SK-N-MC (cell line): ENCODE results near the gene LCORL.

ENCODE experiments used
- DNase-seq: peaks from one replicate; pipeline ENCODE4 v3.0.0-alpha.2; 2011; ENCODE audit warnings: low read depth, low spot score
- H3K27ac ChIP-seq: fragments of 200-600 bp; sonication (generic); 2 replicates; pipeline ENCODE4 v1.5.1; 2016; ENCODE audit warnings: mixed run types
- H3K36me3 ChIP-seq: fragments of 200-600 bp; sonication (generic); 2 replicates; pipeline ENCODE4 v1.6.1; 2017; ENCODE audit warnings: antibody characterized with exemption, low read length, mixed read lengths; ENCODE audit not compliant: insufficient read depth
- H3K4me3 ChIP-seq: fragments of 200-600 bp; sonication (generic); 2 replicates; pipeline ENCODE4 v1.5.1; 2016
- H3K9ac ChIP-seq: fragments of 200-600 bp; sonication (generic); 2 replicates; pipeline ENCODE4 v1.8.0; 2017; ENCODE audit warnings: mixed run types, mixed read lengths; ENCODE audit not compliant: insufficient read length
- H3K9me3 ChIP-seq: fragments of 200-600 bp; sonication (generic); 2 replicates; pipeline ENCODE4 v1.6.1; 2017; ENCODE audit warnings: low read depth, mild to moderate bottlenecking, antibody characterized with exemption, low read length, moderate library complexity, mixed read lengths
- EZH2 ChIP-seq: fragments of 200-600 bp; sonication (generic); IDR thresholded peaks from one replicate; pipeline ENCODE4 v1.6.1; 2017; ENCODE audit warnings: antibody characterized with exemption
- FOXP2 ChIP-seq: optimal IDR thresholded peaks from 2 replicates; pipeline ENCODE3; 2011; ENCODE audit warnings: mild to moderate bottlenecking, moderate library complexity; ENCODE audit not compliant: insufficient read depth; ENCODE audit errors: extremely low read length, control extremely low read depth
- POLR2AphosphoS5 ChIP-seq: IDR thresholded peaks from 2 replicates; pipeline ENCODE4 v1.6.1; 2012; ENCODE audit warnings: mild to moderate bottlenecking, low read depth, low read length, borderline replicate concordance

LCORL gene

DNA sequence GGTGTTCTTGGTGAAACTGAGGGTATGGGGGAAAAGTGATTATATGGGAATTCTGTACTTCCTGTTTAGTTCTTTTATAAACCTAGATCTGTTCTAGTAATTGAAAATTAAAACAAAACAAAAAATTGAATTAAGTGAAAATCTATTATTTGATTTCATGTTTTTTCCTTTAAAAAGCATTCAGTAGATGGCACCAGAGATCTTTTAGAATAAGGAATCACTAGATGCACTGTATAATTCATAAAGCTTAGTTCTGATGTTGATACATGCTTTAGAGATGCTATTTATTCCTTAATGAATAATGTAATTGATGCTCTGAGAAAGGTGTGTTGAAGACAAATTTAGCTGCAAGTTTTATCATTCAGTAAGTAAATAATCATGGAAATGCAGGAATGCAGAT lies 87.3 kb downstream of the LCORL start:
- no peak for DNase-seq

GRCh38 chr4:17933126-17933525 lies 88.4 kb downstream of the LCORL start:
- Histone ChIP-seq H3K27ac (no peak overlapping the region), H3K9me3 (no peaks in the 10 kb centered on the region), H3K36me3 (no peaks in the 10 kb centered on the region), H3K9ac (no peak overlapping the region), H3K4me3 (no peak overlapping the region)
- TF ChIP-seq POLR2AphosphoS5 (no peak), FOXP2 (no peak), EZH2 (no peak)
- DNase-seq = no peak

More for the DNA sequence above, 87.3 kb downstream of the LCORL start:
- Histone ChIP-seq H3K36me3 (no peaks in the 10 kb centered on the region), H3K9ac (no peak overlapping the region), H3K9me3 (no peaks in the 10 kb centered on the region), H3K4me3 (no peak overlapping the region), H3K27ac (no peak overlapping the region)
- TF ChIP-seq POLR2AphosphoS5 (no peak), EZH2 (no peak), FOXP2 (no peak)

- no peak overlapping the region for H3K27ac ChIP-seq
- no peak overlapping the region for H3K4me3 ChIP-seq
- H3K9ac ChIP-seq = no peak overlapping the region
- no peak for DNase-seq
- TF ChIP-seq EZH2 (no peak), POLR2AphosphoS5 (no peak)
- H3K36me3 ChIP-seq = no peaks in the 10 kb centered on the region
- H3K9me3 ChIP-seq = no peaks in the 10 kb centered on the region
Observed at GRCh38 chr4:17932041-17932440, 89.5 kb downstream of the LCORL start.

- TF ChIP-seq POLR2AphosphoS5 (no peak), EZH2 (no peak), FOXP2 (no peak)
- no peak overlapping the region for H3K9ac ChIP-seq
- no peak for DNase-seq
- no peaks in the 10 kb centered on the region for H3K9me3 ChIP-seq
- no peak overlapping the region for H3K4me3 ChIP-seq
- H3K36me3 ChIP-seq = no peaks in the 10 kb centered on the region
- H3K27ac ChIP-seq = no peak overlapping the region
Observed at GRCh38 chr4:17930256-17930655, 91.3 kb downstream of the LCORL start.

- no peak for DNase-seq
- H3K9me3 ChIP-seq = no peaks in the 10 kb centered on the region
- H3K9ac ChIP-seq = no peak overlapping the region
- no peak overlapping the region for H3K27ac ChIP-seq
- no peak overlapping the region for H3K4me3 ChIP-seq
- TF ChIP-seq EZH2 (no peak), POLR2AphosphoS5 (no peak), FOXP2 (no peak)
- H3K36me3 ChIP-seq = no peaks in the 10 kb centered on the region
Observed at GRCh38 chr4:17924189-17924588, 97.4 kb downstream of the LCORL start.

- H3K9me3 ChIP-seq = no peaks in the 10 kb centered on the region
- H3K36me3 ChIP-seq = no peaks in the 10 kb centered on the region
- no peak overlapping the region for H3K9ac ChIP-seq
- H3K4me3 ChIP-seq = no peak overlapping the region
- TF ChIP-seq POLR2AphosphoS5 (no peak), EZH2 (no peak), FOXP2 (no peak)
- DNase-seq = no peak
- H3K27ac ChIP-seq = no peak overlapping the region
Observed at GRCh38 chr4:17921451-17921850, 100.1 kb downstream of the LCORL start.

DNA sequence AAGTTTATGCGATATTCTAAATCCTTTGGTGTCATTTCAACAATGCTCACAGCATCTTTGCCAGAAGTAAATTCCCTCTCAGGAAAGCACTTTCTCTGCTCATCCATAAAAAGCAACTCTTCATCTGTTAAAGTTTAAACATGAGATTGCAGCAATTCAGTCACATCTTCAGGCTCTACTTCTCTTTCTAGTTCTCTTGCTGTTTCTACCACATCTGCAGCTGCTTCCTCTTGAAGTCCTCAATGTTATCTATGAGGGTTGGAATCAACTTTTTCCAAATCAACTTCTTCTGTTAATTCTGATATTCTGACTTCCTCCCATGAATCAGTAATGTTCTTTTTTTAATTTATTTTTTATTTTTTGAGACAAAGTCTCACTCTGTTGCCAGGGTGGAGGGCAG lies 100.9 kb downstream of the LCORL start:
- no peak for TF ChIP-seq FOXP2
- no peak for TF ChIP-seq POLR2AphosphoS5
- no peak for TF ChIP-seq EZH2
- no peak overlapping the region for H3K27ac ChIP-seq

GRCh38 chr4:17915439-17915838 lies 106.1 kb downstream of the LCORL start:
- DNase-seq = no peak
- TF ChIP-seq POLR2AphosphoS5 = no peak
- no peak for TF ChIP-seq EZH2
- no peak for TF ChIP-seq FOXP2
- Histone ChIP-seq H3K9me3 (no peaks in the 10 kb centered on the region), H3K36me3 (no peaks in the 10 kb centered on the region), H3K27ac (no peak overlapping the region), H3K9ac (no peak overlapping the region), H3K4me3 (no peak overlapping the region)

More for the DNA sequence above, 100.9 kb downstream of the LCORL start:
- Histone ChIP-seq H3K4me3 (no peak overlapping the region), H3K9me3 (no peaks in the 10 kb centered on the region), H3K36me3 (no peaks in the 10 kb centered on the region), H3K9ac (no peak overlapping the region)
- DNase-seq = no peak

- Histone ChIP-seq H3K27ac (no peak overlapping the region), H3K4me3 (no peak overlapping the region), H3K36me3 (no peaks in the 10 kb centered on the region), H3K9me3 (no peaks in the 10 kb centered on the region), H3K9ac (no peak overlapping the region)
- no peak for DNase-seq
- no peak for TF ChIP-seq POLR2AphosphoS5
- no peak for TF ChIP-seq EZH2
- no peak for TF ChIP-seq FOXP2
Observed at GRCh38 chr4:17912011-17912410, 109.5 kb downstream of the LCORL start.
